ENCODE measurements around the gene HAO1.
"Not testable (repeated sequence)": the region's sequence is repeated elsewhere in the genome, so short reads cannot be mapped to it uniquely, and the experiment has no call there.

DNA sequence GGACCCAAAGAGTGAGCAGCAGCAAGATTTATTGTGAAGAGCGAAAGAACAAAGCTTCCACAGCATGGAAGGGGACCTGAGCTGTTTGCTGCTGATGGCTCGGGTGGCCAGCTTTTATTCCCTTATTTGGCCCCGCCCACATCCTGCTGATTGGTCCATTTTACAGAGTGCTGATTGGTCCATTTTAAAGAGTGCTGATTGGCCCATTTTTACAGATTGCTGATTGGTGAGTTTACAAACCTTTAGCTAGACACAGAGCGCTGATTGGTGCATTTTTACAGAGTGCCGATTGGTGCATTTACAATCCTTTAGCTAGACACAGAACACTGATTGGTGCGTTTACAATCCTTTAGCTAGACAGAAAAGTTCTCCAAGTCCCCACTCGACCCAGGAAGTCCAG lies 105.8 kb downstream of the HAO1 start:
- TF ChIP-seq CTCF (conservative IDR thresholded peaks at IDR 0.05; ENCODE audit: low read length); EZH2phosphoT487 (IDR thresholded peaks at IDR 0.05; ENCODE audit: borderline replicate concordance, low read depth, low read length): not testable (repeated sequence)

All from OCI-LY7 (cell line).